HCT116 (cell line): Measurements from ENCODE around the gene DYNC1LI1.

ENCODE experiments used
- CBX3 ChIP-seq: IDR thresholded peaks from 2 replicates; pipeline ENCODE4 v1.6.1; 2012; ENCODE audit warnings: low read depth
- CEBPB ChIP-seq: IDR thresholded peaks from 2 replicates; pipeline ENCODE4 v1.6.1; 2012; ENCODE audit warnings: low read depth
- EZH2 ChIP-seq: fragments of 200-600 bp; sonication (generic); IDR thresholded peaks from 2 replicates; pipeline ENCODE4 v1.6.1; 2017; ENCODE audit warnings: antibody characterized with exemption, mixed run types
- EZH2phosphoT487 ChIP-seq: fragments of 200-600 bp; IDR thresholded peaks from 2 replicates; pipeline ENCODE4 v1.6.1; 2018; ENCODE audit warnings: antibody characterized with exemption, borderline replicate concordance
- POLR2A ChIP-seq: IDR thresholded peaks from 2 replicates; pipeline ENCODE4 v1.7.0; 2011; ENCODE audit warnings: borderline replicate concordance; ENCODE audit not compliant: insufficient read depth, insufficient read length; ENCODE audit errors: extremely low read depth
- POLR2AphosphoS5 ChIP-seq: IDR thresholded peaks from 2 replicates; pipeline ENCODE4 v1.6.1; 2011; ENCODE audit warnings: mild to moderate bottlenecking, low read depth, low read length, moderate library complexity
- RAD21 ChIP-seq: IDR thresholded peaks from 2 replicates; pipeline ENCODE4 v1.6.1; 2012; ENCODE audit warnings: low read depth, mild to moderate bottlenecking
- SIN3A ChIP-seq: IDR thresholded peaks from 2 replicates; pipeline ENCODE4 v1.6.1; 2012; ENCODE audit warnings: low read depth
- TCF7L2 ChIP-seq: IDR thresholded peaks from 2 replicates; pipeline ENCODE4 v1.7.0; 2011; ENCODE audit warnings: borderline replicate concordance, inconsistent platforms; ENCODE audit not compliant: insufficient read depth, insufficient read length; ENCODE audit errors: extremely low read depth
- YY1 ChIP-seq: IDR thresholded peaks from 2 replicates; pipeline ENCODE4 v1.6.1; 2011; ENCODE audit warnings: low read length, low read depth, moderate library complexity, mild to moderate bottlenecking; ENCODE audit not compliant: insufficient replicate concordance; ENCODE audit errors: extremely low read depth
- TF ChIP-seq, protein P1 (sequence below), 3 experiments: fragments of 200-600 bp in 1 of 3; sonication (generic) in 1 of 3; IDR thresholded peaks in 2 of 3; conservative IDR thresholded peaks in 1 of 3; 2 replicates each; pipeline ENCODE4 v1.5.1; 2012 to 2017; ENCODE audit warnings: low read depth in 2 of 3, low read length in 2 of 3, antibody characterized with exemption in 1 of 3, borderline replicate concordance in 1 of 3, control low read depth in 1 of 3, mild to moderate bottlenecking in 1 of 3, mixed read lengths in 1 of 3, mixed run types in 1 of 3, moderate library complexity in 1 of 3; ENCODE audit not compliant: insufficient read depth in 1 of 3

DNA sequence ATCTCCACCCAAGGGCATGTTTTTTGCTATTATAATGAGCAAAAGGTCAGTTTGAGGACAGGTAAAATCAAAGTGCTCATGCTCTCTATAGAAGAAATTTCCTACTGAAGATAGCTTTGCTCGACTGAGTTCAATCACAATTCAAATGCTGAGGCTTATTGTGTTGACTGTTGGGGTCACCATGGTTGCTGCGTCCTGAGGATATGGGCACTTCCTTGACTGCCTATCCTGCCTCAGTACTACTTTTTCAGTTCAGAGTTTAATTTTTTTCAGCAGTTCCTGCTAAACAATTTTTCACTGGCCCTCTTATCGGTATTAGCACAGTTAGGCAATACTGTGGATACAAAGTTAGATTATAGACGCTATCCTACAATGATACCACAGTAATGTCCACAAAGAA lies 64.2 kb downstream of the DYNC1LI1 start:
- TF ChIP-seq, protein P1, sequence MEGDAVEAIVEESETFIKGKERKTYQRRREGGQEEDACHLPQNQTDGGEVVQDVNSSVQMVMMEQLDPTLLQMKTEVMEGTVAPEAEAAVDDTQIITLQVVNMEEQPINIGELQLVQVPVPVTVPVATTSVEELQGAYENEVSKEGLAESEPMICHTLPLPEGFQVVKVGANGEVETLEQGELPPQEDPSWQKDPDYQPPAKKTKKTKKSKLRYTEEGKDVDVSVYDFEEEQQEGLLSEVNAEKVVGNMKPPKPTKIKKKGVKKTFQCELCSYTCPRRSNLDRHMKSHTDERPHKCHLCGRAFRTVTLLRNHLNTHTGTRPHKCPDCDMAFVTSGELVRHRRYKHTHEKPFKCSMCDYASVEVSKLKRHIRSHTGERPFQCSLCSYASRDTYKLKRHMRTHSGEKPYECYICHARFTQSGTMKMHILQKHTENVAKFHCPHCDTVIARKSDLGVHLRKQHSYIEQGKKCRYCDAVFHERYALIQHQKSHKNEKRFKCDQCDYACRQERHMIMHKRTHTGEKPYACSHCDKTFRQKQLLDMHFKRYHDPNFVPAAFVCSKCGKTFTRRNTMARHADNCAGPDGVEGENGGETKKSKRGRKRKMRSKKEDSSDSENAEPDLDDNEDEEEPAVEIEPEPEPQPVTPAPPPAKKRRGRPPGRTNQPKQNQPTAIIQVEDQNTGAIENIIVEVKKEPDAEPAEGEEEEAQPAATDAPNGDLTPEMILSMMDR (IDR thresholded peaks at IDR 0.05 in 2 of 3, conservative IDR thresholded peaks at IDR 0.05 in 1 of 3; ENCODE audit: borderline replicate concordance in 1 of 3, insufficient read depth in 1 of 3, low read depth in 2 of 3, low read length in 2 of 3) = no peak
- TF ChIP-seq EZH2 = no peak
- TF ChIP-seq RAD21 = no peak
- TF ChIP-seq EZH2phosphoT487 = no peak
- no peak for TF ChIP-seq YY1
- no peak for TF ChIP-seq SIN3A
- TF ChIP-seq POLR2AphosphoS5 = no peak
- no peak for TF ChIP-seq TCF7L2
- no peak for TF ChIP-seq CBX3
- TF ChIP-seq CEBPB = no peak
- no peak for TF ChIP-seq POLR2A
